ENCODE data around the gene IMPA2. TPM values are rescaled to one million over a fixed set of nuclear protein-coding genes. Genes with fewer than 3 reads are reported as not detected.
"Not testable (repeated sequence)": the region's sequence is repeated elsewhere in the genome, so short reads cannot be mapped to it uniquely, and the experiment has no call there.

The IMPA2 gene
- total RNA-seq, 6 experiments from 2014 or later: 32.3 to 51.1 (median 45.7) TPM

DNA sequence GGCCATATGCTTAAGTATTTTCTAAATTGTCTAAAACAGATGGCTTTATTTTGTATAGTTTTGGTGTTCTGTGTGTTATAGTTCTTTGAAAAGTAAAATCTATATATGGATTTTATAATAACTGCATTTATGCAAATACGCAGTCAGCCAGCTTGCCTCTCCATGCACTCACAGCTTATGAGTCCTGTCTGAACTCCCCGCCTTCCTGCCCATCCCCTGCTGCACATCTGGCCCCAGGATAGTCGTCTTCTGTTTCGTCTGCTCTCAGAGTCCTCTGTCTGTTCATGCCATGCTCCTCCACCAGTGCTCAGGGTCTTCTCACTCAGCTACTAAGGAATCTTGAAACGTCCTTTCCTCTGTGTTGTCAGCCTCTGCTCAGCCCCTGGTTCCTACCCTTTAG, 84.1 kb downstream of the IMPA2 start:
- ATAC-seq: no peak
- DNase-seq: no peak
- intact Hi-C loops (cut with DNase I): no loop called here

DNA sequence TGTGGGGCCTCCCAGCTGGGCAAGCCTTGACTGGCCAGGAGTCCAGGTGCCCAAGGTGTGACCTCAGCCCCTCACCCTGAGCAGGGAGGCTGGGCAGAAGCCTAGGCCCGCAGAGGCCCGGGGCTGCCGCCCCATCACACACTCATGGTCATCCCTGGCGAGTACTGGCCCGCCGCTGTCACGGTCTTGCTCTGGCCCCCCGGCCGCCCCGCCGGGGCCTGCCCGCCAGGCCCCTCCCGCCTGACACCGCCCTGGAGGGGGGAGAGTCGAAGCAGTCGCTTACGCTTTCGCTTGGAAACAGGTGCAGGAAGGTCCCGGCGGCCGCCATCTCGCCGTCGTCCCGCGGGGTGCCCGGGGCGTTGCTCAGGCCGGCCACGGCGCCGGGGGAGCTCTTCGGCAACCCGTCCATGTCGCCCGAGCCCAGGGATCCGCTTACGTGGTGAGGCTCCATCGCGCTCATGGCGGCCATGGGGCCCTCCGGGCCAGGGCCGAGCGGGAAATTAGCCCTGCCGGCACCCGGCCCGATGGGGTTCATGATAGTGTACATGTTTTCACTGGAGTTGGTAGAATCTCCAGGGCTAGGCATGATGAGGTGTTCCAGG, 85.7 kb downstream of the IMPA2 start:
- DNase-seq: no peak
- 99% methylated on average over 28 of the region's 47 CpGs for WGBS (ENCODE audit: insufficient coverage, low coverage, low lambda C conversion rate, missing lambda C conversion rate)
- TF ChIP-seq POLR2A (IDR thresholded peaks at IDR 0.05) (no peak), CTCF (IDR thresholded peaks at IDR 0.05) (no peak)
- Histone ChIP-seq H3K27ac (no peak overlapping the region), H3K4me3 (no peak overlapping the region), H3K36me3 (no peaks in the 10 kb centered on the region), H3K9me3 (no peaks in the 10 kb centered on the region), H3K27me3 (no peaks in the 10 kb centered on the region), H3K4me1 (no peaks in the 10 kb centered on the region)
- peak in 1 of 4 donors; percentile 9 for ATAC-seq
- intact Hi-C loops (cut with DNase I): no loop called here

More for the DNA sequence above, 84.1 kb downstream of the IMPA2 start:
- Histone ChIP-seq H3K36me3 (no peaks in the 10 kb centered on the region), H3K4me1 (no peaks in the 10 kb centered on the region), H3K27ac (no peak overlapping the region), H3K4me3 (no peak overlapping the region), H3K9me3 (no peaks in the 10 kb centered on the region), H3K27me3 (no peaks in the 10 kb centered on the region)
- 63% methylated on average over 5 of the region's 5 CpGs for WGBS (ENCODE audit: insufficient coverage, low coverage, low lambda C conversion rate, missing lambda C conversion rate)
- no peak for TF ChIP-seq POLR2A (IDR thresholded peaks at IDR 0.05)
- no peak for TF ChIP-seq CTCF (IDR thresholded peaks at IDR 0.05)

GRCh38 chr18:12067671-12068070, 86.4 kb downstream of the IMPA2 start:
- Histone ChIP-seq H3K9me3 (no peaks in the 10 kb centered on the region), H3K27ac (no peak overlapping the region), H3K27me3 (no peaks in the 10 kb centered on the region), H3K4me1 (no peaks in the 10 kb centered on the region), H3K4me3 (no peak overlapping the region), H3K36me3 (no peaks in the 10 kb centered on the region)
- no peak for DNase-seq
- WGBS (ENCODE audit: insufficient coverage, low coverage, low lambda C conversion rate, missing lambda C conversion rate): 100% methylated on average over 4 of the region's 26 CpGs
- intact Hi-C loops (cut with DNase I): no loop called here
- TF ChIP-seq POLR2A (IDR thresholded peaks at IDR 0.05) (no peak), CTCF (IDR thresholded peaks at IDR 0.05) (no peak)
- peak in 1 of 4 donors; percentile 32 for ATAC-seq

GRCh38 chr18:12068316-12068949, 87.1 kb downstream of the IMPA2 start:
- H3K4me1 ChIP-seq; intact Hi-C loops (cut with DNase I); DNase-seq; H3K27ac ChIP-seq; H3K4me3 ChIP-seq; H3K9me3 ChIP-seq; H3K27me3 ChIP-seq; H3K36me3 ChIP-seq: not testable (repeated sequence)
- WGBS (ENCODE audit: insufficient coverage, low coverage, low lambda C conversion rate, missing lambda C conversion rate): 74% methylated on average over 19 of the region's 44 CpGs
- TF ChIP-seq CTCF (IDR thresholded peaks at IDR 0.05): peak; percentile 12 to 14 (median 12)
- peak in 3 of 4 donors; percentile 40 to 61 (median 53) for ATAC-seq

Measured in right lobe of liver (tissue), 6 donors.